A549 (cell line): ENCODE measurements around the gene FXYD2. TPM values are rescaled to one million over a fixed set of nuclear protein-coding genes. Genes with fewer than 3 reads are reported as not detected.

Source experiments
- ATAC-seq, 2 experiments: fragments of 200-7000 bp in 1 of 2; fragments of >200 bp in 1 of 2; cut with Nextera tagmentation in 1 of 2; cut with Tn5 transposase in 1 of 2; 3 replicates each; pipeline versions ENCODE4 v1.8.0 to v1.9.1; 2018 to 2020; ENCODE audit warnings: mild to moderate bottlenecking in 1 of 2, moderate library complexity in 1 of 2
- CTCF ChIA-PET: fragments of 300-600 bp; sonication (Branson Sonifier 250); formaldehyde crosslinking; extraction: SDS; loops from one replicate; lab custom pipeline; 2021; ENCODE audit warnings: antibody characterized with exemption, inconsistent platforms; lab: Yijun Ruan, JAX
- POLR2A ChIA-PET: fragments of 350-600 bp; formaldehyde crosslinking; extraction: SDS; loops from one replicate; lab custom pipeline; 2021; ENCODE audit warnings: antibody characterized with exemption, inconsistent platforms; lab: Yijun Ruan, JAX
- DNase-seq, 2 experiments: peaks; one replicate each; pipeline versions ENCODE4 v3.0.0 to v3.0.0-alpha.2; 2011 to 2016; ENCODE audit warnings: low read depth in 1 of 2, low spot score in 1 of 2
- FAIRE-seq: peaks from 2 replicates; lab custom pipeline; 2011; peaks lifted over from hg19 to GRCh38; lab: Jason Lieb, UNC
- H3K27ac ChIP-seq, 2 experiments: fragments of >200 bp; sonication (Bioruptor Twin); formaldehyde crosslinking; 3 replicates each; pipeline ENCODE4 v1.5.1; 2016 to 2017
- H3K4me1 ChIP-seq: fragments of >200 bp; sonication (Bioruptor Twin); formaldehyde crosslinking; 3 replicates; pipeline ENCODE4 v1.6.1; 2016
- H3K4me2 ChIP-seq: fragments of >200 bp; sonication (Bioruptor Twin); formaldehyde crosslinking; 3 replicates; pipeline ENCODE4 v1.6.1; 2016
- H3K4me3 ChIP-seq: fragments of >200 bp; sonication (Bioruptor Twin); formaldehyde crosslinking; 3 replicates; pipeline ENCODE4 v1.5.1; 2016
- H3K9me3 ChIP-seq: fragments of >200 bp; sonication (Bioruptor Twin); formaldehyde crosslinking; 3 replicates; pipeline ENCODE4 v1.6.1; 2016
- BCL3 ChIP-seq: fragments of >200 bp; sonication (Bioruptor Twin); formaldehyde crosslinking; IDR thresholded peaks from 3 replicates; pipeline ENCODE4 v1.6.1; 2016
- CBX2 ChIP-seq: fragments of 200-600 bp; sonication (generic); IDR thresholded peaks from 2 replicates; pipeline ENCODE4 v1.6.1; 2016; ENCODE audit warnings: low read depth, mild to moderate bottlenecking, borderline replicate concordance
- CBX8 ChIP-seq: fragments of 200-600 bp; sonication (generic); IDR thresholded peaks from 2 replicates; pipeline ENCODE4 v1.6.1; 2016
- CHD2 ChIP-seq: fragments of 150-350 bp; IDR thresholded peaks from 2 replicates; pipeline ENCODE4 v1.6.1; 2014; ENCODE audit warnings: low read length; ENCODE audit not compliant: partially characterized antibody
- CHD4 ChIP-seq: fragments of 200-600 bp; sonication (generic); IDR thresholded peaks from 2 replicates; pipeline ENCODE4 v1.6.1; 2016; ENCODE audit warnings: antibody characterized with exemption, mild to moderate bottlenecking, borderline replicate concordance
- CTCF ChIP-seq: fragments of >200 bp; sonication (Bioruptor Twin); formaldehyde crosslinking; IDR thresholded peaks from 3 replicates; pipeline ENCODE4 v1.5.1; 2016
- E2F6 ChIP-seq: IDR thresholded peaks from 2 replicates; pipeline ENCODE4 v1.6.1; 2012; ENCODE audit warnings: low read depth, borderline replicate concordance
- EHF ChIP-seq: fragments of 250-450 bp; sonication (Bioruptor Pico); IDR thresholded peaks from 2 replicates; pipeline ENCODE4 v1.5.0; 2020; ENCODE audit warnings: mild to moderate bottlenecking
- ELK1 ChIP-seq: fragments of 150-350 bp; IDR thresholded peaks from 2 replicates; pipeline ENCODE4 v1.6.1; 2014; ENCODE audit warnings: low read depth, mild to moderate bottlenecking, low read length
- FOXS1 ChIP-seq: fragments of 250-450 bp; sonication (Bioruptor Pico); IDR thresholded peaks from 2 replicates; pipeline ENCODE4 v1.5.0; 2020; ENCODE audit warnings: mild to moderate bottlenecking, moderate library complexity
- HOXB5 ChIP-seq: fragments of 250-450 bp; sonication (Bioruptor Pico); IDR thresholded peaks from 2 replicates; pipeline ENCODE4 v1.5.0; 2020; ENCODE audit warnings: mild to moderate bottlenecking, moderate library complexity
- MYC ChIP-seq: IDR thresholded peaks from 2 replicates; pipeline ENCODE4 v1.6.1; 2012; ENCODE audit warnings: mild to moderate bottlenecking, inconsistent platforms, low read length, improper control_type of control experiment, borderline replicate concordance
- PBX3 ChIP-seq: IDR thresholded peaks from 2 replicates; pipeline ENCODE4 v1.6.1; 2012
- PHF8 ChIP-seq: fragments of 200-600 bp; sonication (generic); IDR thresholded peaks from 2 replicates; pipeline ENCODE4 v1.6.1; 2016; ENCODE audit warnings: low read depth, mild to moderate bottlenecking, antibody characterized with exemption, moderate library complexity, borderline replicate concordance
- RAD21 ChIP-seq, 2 experiments: fragments of >200 bp in 1 of 2; sonication (Bioruptor Twin) in 1 of 2; formaldehyde crosslinking in 1 of 2; IDR thresholded peaks in 1 of 2; conservative IDR thresholded peaks in 1 of 2; 2 replicates in 1 of 2; 3 replicates in 1 of 2; pipeline ENCODE4 v1.6.1; 2012 to 2018; ENCODE audit warnings: inconsistent platforms in 1 of 2
- REST ChIP-seq: fragments of 200-600 bp; sonication (generic); IDR thresholded peaks from 2 replicates; pipeline ENCODE4 v1.6.1; 2016; ENCODE audit warnings: antibody characterized with exemption, mild to moderate bottlenecking, moderate library complexity
- RFX5 ChIP-seq: fragments of 450-650 bp; IDR thresholded peaks from 2 replicates; pipeline ENCODE4 v1.7.1; 2014; ENCODE audit warnings: antibody characterized with exemption, mild to moderate bottlenecking, moderate library complexity
- SMC3 ChIP-seq: fragments of >200 bp; sonication (Bioruptor Twin); formaldehyde crosslinking; IDR thresholded peaks from 3 replicates; pipeline ENCODE4 v1.6.1; 2018; ENCODE audit warnings: inconsistent platforms
- TFCP2L1 ChIP-seq: fragments of 250-450 bp; sonication (Bioruptor Pico); IDR thresholded peaks from 2 replicates; pipeline ENCODE4 v1.5.0; 2021; ENCODE audit warnings: mild to moderate bottlenecking
- TP53 ChIP-seq: fragments of 250-450 bp; sonication (Bioruptor Pico); IDR thresholded peaks from 2 replicates; pipeline ENCODE4 v1.5.0; 2021; ENCODE audit warnings: mild to moderate bottlenecking, moderate library complexity
- USF2 ChIP-seq: fragments of 450-650 bp; IDR thresholded peaks from 2 replicates; pipeline ENCODE4 v1.6.1; 2014; ENCODE audit warnings: antibody characterized with exemption
- ZC3H11A ChIP-seq: fragments of 450-650 bp; IDR thresholded peaks from 2 replicates; pipeline ENCODE4 v1.6.1; 2014; ENCODE audit warnings: antibody characterized with exemption, mild to moderate bottlenecking
- WGBS: methylation state at CpG from one replicate; pipeline ENCODE4 v1.1.6; 2017; ENCODE audit errors: missing lambda C conversion rate; 5-methylcytosine and 5-hydroxymethylcytosine counted together
- polyA plus RNA-seq, 4 experiments: library from polyadenylated mRNA; depleted of rRNA in 3 of 4; stranded (reverse); fragments of >200 nt; fragmentation: RNase III in 1 of 4; extraction: RNeasy Plus Mini Kit Qiagen cat#74134 plus additional on column Dnase treatment in 1 of 4; gene quantifications; 2 replicates in 3 of 4; 3 replicates in 1 of 4; pipeline ENCODE4 v1.2.3, GENCODE V29; 2011 to 2017

FXYD2 gene
- polyA plus RNA-seq, 2 of the 4 experiments (the other 2 are of a cell fraction): 25.9 to 55.6 TPM

GRCh38 chr11:117795638-117796455, 28.7 kb downstream of the FXYD2 start:
- peak in 1 of 2 experiments; percentile 25; a peak in 2 of 6 replicates for ATAC-seq
- WGBS: 94% methylated on average over 9 of the region's 53 CpGs
- peak overlapping the region; percentile 98 for H3K4me2 ChIP-seq
- H3K4me3 ChIP-seq: peak overlapping the region; percentile 49
- H3K27ac ChIP-seq: no peak overlapping the region; a peak in 1 of 6 replicates
- ChIA-PET POLR2A (no interaction called here), CTCF (no interaction called here)
- no peaks in the 10 kb centered on the region for H3K9me3 ChIP-seq
- DNase-seq: no peak
- TF ChIP-seq MYC (no peak), TFCP2L1 (CRISPR knock-in tag) (no peak), REST (no peak), USF2 (no peak), E2F6 (no peak)
- H3K4me1 ChIP-seq: no peaks in the 10 kb centered on the region
- FAIRE-seq: no peak

- H3K4me1 ChIP-seq: no peaks in the 10 kb centered on the region
- ATAC-seq: no peak
- H3K9me3 ChIP-seq: no peaks in the 10 kb centered on the region
- ChIA-PET CTCF (interaction anchor here (2.0 kb wide), 1 partner anchor 152 kb away, joined by 4 read pairs; no protein-coding TSS in a partner anchor), POLR2A (no interaction called here)
- no peak overlapping the region for H3K4me3 ChIP-seq
- WGBS: 76% methylated on average over 19 of the region's 29 CpGs
- FAIRE-seq: no peak
- H3K27ac ChIP-seq: no peak overlapping the region
- no peak for DNase-seq
- H3K4me2 ChIP-seq: no peak overlapping the region
- TF ChIP-seq RAD21 (conservative IDR thresholded peaks at IDR 0.05 in 1 of 2, IDR thresholded peaks at IDR 0.05 in 1 of 2): no peak
- TF ChIP-seq ELK1: no peak
- no peak for TF ChIP-seq FOXS1 (CRISPR knock-in tag)
- TF ChIP-seq EHF (CRISPR knock-in tag): no peak
- no peak for TF ChIP-seq MYC
- TF ChIP-seq TP53: no peak
- TF ChIP-seq CTCF: no peak
- TF ChIP-seq SMC3: no peak
- TF ChIP-seq BCL3: no peak
- TF ChIP-seq CHD2: no peak
- TF ChIP-seq RFX5: no peak
- no peak for TF ChIP-seq CHD4
- TF ChIP-seq PHF8: no peak
- no peak for TF ChIP-seq PBX3
- TF ChIP-seq HOXB5 (CRISPR knock-in tag): no peak
- TF ChIP-seq CBX2: no peak
- TF ChIP-seq CBX8: no peak
- TF ChIP-seq ZC3H11A: no peak
These were observed 29.5 kb downstream of the FXYD2 start for GRCh38 chr11:117794772-117795629.
